Ectodermal cell (in vitro differentiated cells): ENCODE measurements around the gene NRL.

Source experiments
- H3K27ac ChIP-seq: 2 replicates; pipeline ENCODE4 v1.7.0; 2013; ENCODE audit warnings: mild to moderate bottlenecking, low read depth, low read length; ENCODE audit not compliant: insufficient read depth, poor library complexity, severe bottlenecking
- H3K27me3 ChIP-seq: 2 replicates; pipeline ENCODE4 v1.7.0; 2013; ENCODE audit warnings: mild to moderate bottlenecking, low read length; ENCODE audit not compliant: insufficient read depth, control insufficient read depth, poor library complexity, severe bottlenecking
- H3K36me3 ChIP-seq: one replicate; pipeline ENCODE4 v1.7.0; 2013; ENCODE audit warnings: low read length; ENCODE audit not compliant: control insufficient read depth, insufficient read depth
- H3K4me1 ChIP-seq: one replicate; pipeline ENCODE4 v1.7.0; 2013; ENCODE audit warnings: low read length; ENCODE audit not compliant: control insufficient read depth, insufficient read depth
- H3K4me3 ChIP-seq: 2 replicates; pipeline ENCODE4 v1.7.0; 2013; ENCODE audit warnings: low read depth, low read length, control low read depth; ENCODE audit not compliant: insufficient read depth
- H3K9me3 ChIP-seq: 2 replicates; pipeline ENCODE4 v1.7.0; 2013; ENCODE audit warnings: mild to moderate bottlenecking, low read length, moderate library complexity; ENCODE audit not compliant: control insufficient read depth
- WGBS, 2 experiments: methylation state at CpG; one replicate each; pipeline ENCODE4 v1.1.7; 2013; ENCODE audit warnings: missing lambda C conversion rate in 2 of 2; 5-methylcytosine and 5-hydroxymethylcytosine counted together

NRL gene

GRCh38 chr14:24150993-24151392, 36.2 kb upstream of the NRL start:
- Histone ChIP-seq H3K4me3 (no peak overlapping the region), H3K9me3 (no peaks in the 10 kb centered on the region), H3K27ac (no peak overlapping the region), H3K36me3 (peaks cover 33% of the 10 kb centered on the region), H3K4me1 (peaks cover 4% of the 10 kb centered on the region), H3K27me3 (no peaks in the 10 kb centered on the region)
- 91 to 95% methylated on average over 9 of the region's 9 CpGs for WGBS, 2 experiments

GRCh38 chr14:24150567-24150966, 35.8 kb upstream of the NRL start:
- no peaks in the 10 kb centered on the region for H3K9me3 ChIP-seq
- peaks cover 4% of the 10 kb centered on the region for H3K4me1 ChIP-seq
- no peaks in the 10 kb centered on the region for H3K27me3 ChIP-seq
- H3K4me3 ChIP-seq: no peak overlapping the region
- H3K27ac ChIP-seq: no peak overlapping the region
- WGBS, 2 experiments: 96 to 97% methylated on average over 9 of the region's 9 CpGs
- peaks cover 29% of the 10 kb centered on the region for H3K36me3 ChIP-seq

DNA sequence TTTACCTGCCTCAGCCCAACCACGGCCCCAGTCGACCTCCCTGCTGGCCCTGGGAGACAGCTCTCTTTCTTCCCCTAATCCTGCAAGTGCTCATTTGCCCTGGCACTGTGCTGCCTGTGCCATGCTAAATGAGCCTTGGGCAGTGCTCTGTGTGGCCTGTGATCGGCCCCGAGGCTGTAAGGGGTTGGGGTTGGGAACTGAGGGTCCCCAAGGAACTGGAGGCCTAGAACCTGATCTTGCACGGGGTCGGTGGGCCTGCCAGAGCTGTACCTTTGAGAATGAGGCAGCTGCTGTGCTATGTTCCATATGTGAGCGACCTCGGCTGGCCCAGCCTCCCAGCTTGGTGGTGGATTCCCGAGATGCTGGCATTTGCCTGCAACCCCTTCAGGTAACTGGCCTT, 35.3 kb upstream of the NRL start:
- Histone ChIP-seq H3K36me3 (peaks cover 24% of the 10 kb centered on the region), H3K4me1 (peaks cover 4% of the 10 kb centered on the region), H3K9me3 (no peaks in the 10 kb centered on the region), H3K27me3 (no peaks in the 10 kb centered on the region), H3K27ac (no peak overlapping the region), H3K4me3 (no peak overlapping the region)
- 94 to 96% methylated on average over 9 of the region's 9 CpGs for WGBS, 2 experiments

DNA sequence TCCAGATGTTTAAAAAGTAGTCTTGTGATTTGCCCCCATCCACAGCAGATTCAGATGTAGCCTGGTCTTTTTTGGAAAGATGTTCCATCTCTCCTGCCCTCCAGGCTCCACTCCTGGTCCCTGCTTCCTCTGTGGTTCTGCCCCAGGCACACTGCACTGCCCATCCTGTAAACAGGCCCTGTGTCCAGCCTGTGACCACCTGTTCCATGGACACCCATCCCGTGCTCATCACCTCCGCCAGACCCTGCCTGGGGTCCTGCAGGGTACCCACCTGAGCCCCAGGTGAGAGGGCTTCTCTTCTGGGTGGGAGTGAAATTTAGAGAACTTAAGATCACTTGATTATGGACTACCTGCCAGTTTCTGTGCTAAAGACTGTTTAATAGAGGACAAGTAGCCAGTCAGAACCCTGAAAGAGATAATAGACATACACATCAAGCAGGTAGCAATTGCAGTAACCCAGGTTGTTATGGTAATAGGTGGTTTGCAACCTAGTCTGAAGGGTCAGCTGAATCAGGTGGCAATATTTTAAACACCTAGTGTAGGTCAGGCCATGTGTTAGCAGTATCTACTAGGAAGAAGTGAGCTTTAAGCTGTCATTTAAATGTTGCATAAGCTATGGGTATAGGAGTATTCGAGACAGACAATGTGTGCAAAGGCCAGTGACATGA, 34.7 kb upstream of the NRL start:
- no peak overlapping the region for H3K27ac ChIP-seq
- 85 to 98% methylated on average over 3 of the region's 3 CpGs for WGBS, 2 experiments
- H3K4me3 ChIP-seq: no peak overlapping the region
- peaks cover 4% of the 10 kb centered on the region for H3K4me1 ChIP-seq
- no peaks in the 10 kb centered on the region for H3K9me3 ChIP-seq
- H3K27me3 ChIP-seq: no peaks in the 10 kb centered on the region
- peaks cover 20% of the 10 kb centered on the region for H3K36me3 ChIP-seq

GRCh38 chr14:24147761-24148428, 33.1 kb upstream of the NRL start:
- peaks cover 26% of the 10 kb centered on the region for H3K36me3 ChIP-seq
- 10 to 11% methylated on average over 29 of the region's 29 CpGs for WGBS, 2 experiments

GRCh38 chr14:24146978-24147760, 32.4 kb upstream of the NRL start, which contains the start of gene RNF31:
Gene RNF31 (plus strand): TSS chr14:24147498. CDS start chr14:24147699, 201 bp downstream.
- no peaks in the 10 kb centered on the region for H3K27me3 ChIP-seq
- no peaks in the 10 kb centered on the region for H3K9me3 ChIP-seq
- peak within 1 kb of the TSS; percentile 90 for H3K27ac ChIP-seq
- H3K4me1 ChIP-seq: peaks cover 4% of the 10 kb centered on the region
- 0 to 1% methylated on average over 57 of the region's 57 CpGs for WGBS, 2 experiments
- H3K36me3 ChIP-seq: peaks cover 26% of the 10 kb centered on the region
- peak within 1 kb of the TSS; percentile 92 for H3K4me3 ChIP-seq

More at GRCh38 chr14:24147761-24148428, 33.1 kb upstream of the NRL start:
- H3K27me3 ChIP-seq: no peaks in the 10 kb centered on the region
- no peaks in the 10 kb centered on the region for H3K9me3 ChIP-seq
- peaks cover 4% of the 10 kb centered on the region for H3K4me1 ChIP-seq
- H3K27ac ChIP-seq: no peak overlapping the region
- peak overlapping the region; percentile 92 for H3K4me3 ChIP-seq

GRCh38 chr14:24146453-24146977, 31.8 kb upstream of the NRL start, which contains the start of gene PSME2:
Gene PSME2 (minus strand): TSS chr14:24146610. CDS start chr14:24146581, 29 bp downstream.
- peak within 1 kb of the TSS; percentile 92 for H3K4me3 ChIP-seq
- peaks cover 20% of the 10 kb centered on the region for H3K36me3 ChIP-seq
- 0% methylated on average over 22 to 24 of the region's 25 CpGs for WGBS, 2 experiments
- no peaks in the 10 kb centered on the region for H3K27me3 ChIP-seq
- no peaks in the 10 kb centered on the region for H3K9me3 ChIP-seq
- peaks cover 4% of the 10 kb centered on the region for H3K4me1 ChIP-seq
- peak within 1 kb of the TSS; percentile 90 for H3K27ac ChIP-seq

GRCh38 chr14:24145690-24146452, 31.1 kb upstream of the NRL start:
- H3K27me3 ChIP-seq: no peaks in the 10 kb centered on the region
- 41 to 45% methylated on average over 9 of the region's 9 CpGs for WGBS, 2 experiments

GRCh38 chr14:24145219-24145618, 30.5 kb upstream of the NRL start:
- WGBS, 2 experiments: 91 to 100% methylated on average over 1 to 2 of the region's 2 CpGs

More at GRCh38 chr14:24145690-24146452, 31.1 kb upstream of the NRL start:
- H3K9me3 ChIP-seq: no peaks in the 10 kb centered on the region
- peaks cover 14% of the 10 kb centered on the region for H3K36me3 ChIP-seq
- H3K27ac ChIP-seq: no peak overlapping the region
- peaks cover 4% of the 10 kb centered on the region for H3K4me1 ChIP-seq
- H3K4me3 ChIP-seq: peak overlapping the region; percentile 92

More at GRCh38 chr14:24145219-24145618, 30.5 kb upstream of the NRL start:
- Histone ChIP-seq H3K36me3 (peaks cover 12% of the 10 kb centered on the region), H3K4me3 (no peak overlapping the region), H3K9me3 (no peaks in the 10 kb centered on the region), H3K27ac (no peak overlapping the region), H3K27me3 (no peaks in the 10 kb centered on the region), H3K4me1 (peaks cover 4% of the 10 kb centered on the region)
